OCI-LY1 (cell line): ENCODE measurements around the gene CD1E.

Experiments used
- H2AFZ ChIP-seq: fragments of 200-600 bp; sonication (generic), shearing (Covaris generic); 2 replicates; pipeline ENCODE4 v1.6.0; 2014; ENCODE audit warnings: antibody characterized with exemption, mild to moderate bottlenecking, low read length
- H3F3A ChIP-seq: fragments of 200-600 bp; sonication (generic), shearing (Covaris generic); 2 replicates; pipeline ENCODE4 v1.6.0; 2014; ENCODE audit warnings: mild to moderate bottlenecking, antibody characterized with exemption, low read length, moderate library complexity; ENCODE audit not compliant: insufficient read depth
- H3K27ac ChIP-seq: fragments of 200-600 bp; sonication (generic); 2 replicates; pipeline ENCODE4 v1.5.1; 2014; ENCODE audit warnings: low read length, mixed run types, mild to moderate bottlenecking, low read depth; ENCODE audit not compliant: poor library complexity, severe bottlenecking
- H3K27me3 ChIP-seq: fragments of 200-600 bp; sonication (generic); 2 replicates; pipeline ENCODE4 v1.6.0; 2014; ENCODE audit warnings: antibody characterized with exemption, mild to moderate bottlenecking, low read length, moderate library complexity; ENCODE audit not compliant: insufficient read depth
- H3K36me3 ChIP-seq: fragments of 200-600 bp; sonication (generic); 2 replicates; pipeline ENCODE4 v1.6.1; 2014; ENCODE audit warnings: mild to moderate bottlenecking, antibody characterized with exemption, low read length, moderate library complexity, mixed read lengths; ENCODE audit not compliant: insufficient read depth
- H3K4me1 ChIP-seq: fragments of 200-600 bp; sonication (generic); 2 replicates; pipeline ENCODE4 v1.5.1; 2014; ENCODE audit warnings: mild to moderate bottlenecking, low read length, moderate library complexity; ENCODE audit not compliant: insufficient read depth, severe bottlenecking
- H3K4me2 ChIP-seq: fragments of 200-600 bp; sonication (generic), shearing (Covaris generic); 2 replicates; pipeline ENCODE4 v1.6.1; 2014; ENCODE audit warnings: low read length
- H3K4me3 ChIP-seq: fragments of 200-600 bp; sonication (generic); 2 replicates; pipeline ENCODE4 v1.5.1; 2014; ENCODE audit warnings: low read length, low read depth, mild to moderate bottlenecking, mixed read lengths; ENCODE audit not compliant: poor library complexity, severe bottlenecking
- H3K79me2 ChIP-seq: fragments of 200-600 bp; shearing (Covaris generic); 2 replicates; pipeline ENCODE4 v1.6.1; 2016; ENCODE audit warnings: mixed run types, low read length, mixed read lengths; ENCODE audit not compliant: insufficient read depth
- H3K9ac ChIP-seq: fragments of 200-600 bp; sonication (generic), shearing (Covaris generic); 2 replicates; pipeline ENCODE4 v1.6.1; 2014; ENCODE audit warnings: mild to moderate bottlenecking, low read length, mixed read lengths
- H3K9me2 ChIP-seq: fragments of 200-600 bp; sonication (generic), shearing (Covaris generic); 2 replicates; pipeline ENCODE4 v1.6.1; 2014; ENCODE audit warnings: low read depth, mild to moderate bottlenecking, low read length, mixed read lengths
- H3K9me3 ChIP-seq: fragments of 200-600 bp; shearing (Covaris generic); 2 replicates; pipeline ENCODE4 v1.6.1; 2014; ENCODE audit warnings: low read length, mixed read lengths
- H4K20me1 ChIP-seq: fragments of 200-600 bp; sonication (generic), shearing (Covaris generic); 2 replicates; pipeline ENCODE4 v1.6.0; 2016; ENCODE audit warnings: mild to moderate bottlenecking, low read length; ENCODE audit not compliant: insufficient read depth
- EZH2 ChIP-seq: fragments of 200-600 bp; sonication (generic), shearing (Covaris generic); IDR thresholded peaks from 2 replicates; pipeline ENCODE4 v1.8.0; 2017; ENCODE audit warnings: borderline replicate concordance, mixed run types, mild to moderate bottlenecking, antibody characterized with exemption, low read length, moderate library complexity, mixed read lengths
- TF ChIP-seq, protein P1 (sequence below): fragments of 200-600 bp; sonication (generic), shearing (Covaris generic); IDR thresholded peaks from 2 replicates; pipeline ENCODE4 v1.5.1; 2017; ENCODE audit warnings: mild to moderate bottlenecking, antibody characterized with exemption, low read length, moderate library complexity, mixed read lengths

CD1E gene

DNA sequence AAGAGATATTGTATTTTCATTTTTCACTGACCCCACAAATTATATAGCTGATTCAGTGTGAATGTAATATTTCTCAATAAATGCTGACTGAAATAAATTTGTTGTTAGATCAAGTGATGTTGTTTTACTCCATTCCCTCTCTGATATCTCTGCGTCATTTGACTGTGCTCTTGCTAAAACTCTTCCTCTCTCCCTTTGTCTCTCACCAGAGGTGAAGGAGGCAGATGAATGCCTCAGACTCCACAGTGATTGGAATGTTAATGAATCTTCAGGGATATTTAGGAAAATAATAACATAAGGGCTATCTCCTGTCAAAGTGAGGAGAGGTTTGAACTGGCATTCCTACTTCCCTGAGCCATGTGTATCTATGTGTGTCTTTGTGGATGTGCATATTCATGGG is 3.7 kb downstream of the CD1E start:
- Histone ChIP-seq H3K9me3 (no peaks in the 10 kb centered on the region), H3K27me3 (no peaks in the 10 kb centered on the region), H3K4me3 (no peak overlapping the region), H3K9me2 (no peaks in the 10 kb centered on the region), H3K79me2 (no peaks in the 10 kb centered on the region), H2AFZ (no peak overlapping the region), H3K9ac (no peak overlapping the region), H3K27ac (no peak overlapping the region), H3K4me2 (no peak overlapping the region), H3K36me3 (no peaks in the 10 kb centered on the region), H3K4me1 (no peaks in the 10 kb centered on the region), H3F3A (no peaks in the 10 kb centered on the region), H4K20me1 (no peaks in the 10 kb centered on the region)
- TF ChIP-seq, protein P1, sequence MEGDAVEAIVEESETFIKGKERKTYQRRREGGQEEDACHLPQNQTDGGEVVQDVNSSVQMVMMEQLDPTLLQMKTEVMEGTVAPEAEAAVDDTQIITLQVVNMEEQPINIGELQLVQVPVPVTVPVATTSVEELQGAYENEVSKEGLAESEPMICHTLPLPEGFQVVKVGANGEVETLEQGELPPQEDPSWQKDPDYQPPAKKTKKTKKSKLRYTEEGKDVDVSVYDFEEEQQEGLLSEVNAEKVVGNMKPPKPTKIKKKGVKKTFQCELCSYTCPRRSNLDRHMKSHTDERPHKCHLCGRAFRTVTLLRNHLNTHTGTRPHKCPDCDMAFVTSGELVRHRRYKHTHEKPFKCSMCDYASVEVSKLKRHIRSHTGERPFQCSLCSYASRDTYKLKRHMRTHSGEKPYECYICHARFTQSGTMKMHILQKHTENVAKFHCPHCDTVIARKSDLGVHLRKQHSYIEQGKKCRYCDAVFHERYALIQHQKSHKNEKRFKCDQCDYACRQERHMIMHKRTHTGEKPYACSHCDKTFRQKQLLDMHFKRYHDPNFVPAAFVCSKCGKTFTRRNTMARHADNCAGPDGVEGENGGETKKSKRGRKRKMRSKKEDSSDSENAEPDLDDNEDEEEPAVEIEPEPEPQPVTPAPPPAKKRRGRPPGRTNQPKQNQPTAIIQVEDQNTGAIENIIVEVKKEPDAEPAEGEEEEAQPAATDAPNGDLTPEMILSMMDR: no peak
- no peak for TF ChIP-seq EZH2

DNA sequence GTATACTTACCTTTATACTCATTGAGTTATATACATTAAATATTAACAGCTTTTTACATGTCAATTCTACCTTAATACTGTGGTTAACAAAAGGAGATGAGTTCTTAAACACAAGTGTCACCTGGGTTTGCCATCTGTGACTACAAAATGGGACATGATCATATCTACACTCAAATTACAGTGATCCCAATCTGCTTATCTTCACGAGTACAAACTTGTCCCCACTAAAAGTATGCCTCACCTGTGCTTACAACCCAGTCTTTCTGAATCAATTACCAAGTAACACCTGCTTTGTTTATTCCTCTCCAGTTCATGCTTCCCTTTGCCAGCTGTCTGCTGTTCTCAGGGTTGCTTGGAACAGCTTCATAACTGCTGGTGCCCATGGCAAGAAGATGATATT is 8.8 kb downstream of the CD1E start:
- H2AFZ ChIP-seq: no peak overlapping the region
- H3K4me1 ChIP-seq: no peaks in the 10 kb centered on the region
- H4K20me1 ChIP-seq: no peaks in the 10 kb centered on the region
- no peak overlapping the region for H3K9ac ChIP-seq
- H3K27ac ChIP-seq: no peak overlapping the region
- no peaks in the 10 kb centered on the region for H3F3A ChIP-seq
- H3K36me3 ChIP-seq: no peaks in the 10 kb centered on the region
- no peaks in the 10 kb centered on the region for H3K9me2 ChIP-seq
- no peaks in the 10 kb centered on the region for H3K9me3 ChIP-seq
- no peaks in the 10 kb centered on the region for H3K27me3 ChIP-seq
- no peak for TF ChIP-seq EZH2
- TF ChIP-seq, protein P1: no peak
- no peaks in the 10 kb centered on the region for H3K79me2 ChIP-seq
- no peak overlapping the region for H3K4me3 ChIP-seq
- H3K4me2 ChIP-seq: no peak overlapping the region

DNA sequence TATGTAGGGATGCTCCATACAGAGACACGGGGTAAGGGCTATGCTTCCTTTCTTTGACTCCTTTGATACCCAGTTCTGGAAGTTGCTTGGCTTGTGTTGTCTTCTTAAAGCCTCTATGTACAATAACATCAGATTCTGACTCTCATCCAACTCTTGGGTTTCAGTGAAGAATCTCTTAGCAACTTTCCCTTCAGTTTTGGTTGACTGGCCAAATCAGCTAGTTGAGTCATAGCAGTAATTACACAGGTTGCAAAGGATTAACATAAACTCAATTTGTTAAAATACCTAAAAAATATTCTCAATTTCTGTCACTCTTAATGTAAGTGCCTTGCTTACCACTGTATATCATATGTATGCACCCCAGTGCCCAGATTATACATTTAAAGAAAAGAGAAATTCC is 9.2 kb downstream of the CD1E start:
- no peak for TF ChIP-seq EZH2
- TF ChIP-seq, protein P1: no peak
- Histone ChIP-seq H3K9me2 (no peaks in the 10 kb centered on the region), H2AFZ (no peak overlapping the region), H3K4me2 (no peak overlapping the region), H3K27me3 (no peaks in the 10 kb centered on the region), H3K36me3 (no peaks in the 10 kb centered on the region), H3K9me3 (no peaks in the 10 kb centered on the region), H3F3A (no peaks in the 10 kb centered on the region), H3K4me1 (no peaks in the 10 kb centered on the region), H3K79me2 (no peaks in the 10 kb centered on the region), H4K20me1 (no peaks in the 10 kb centered on the region), H3K4me3 (no peak overlapping the region), H3K9ac (no peak overlapping the region), H3K27ac (no peak overlapping the region)
